Upper lobe of left lung (tissue), 6 donors: ENCODE measurements around the gene FAM171A1. TPM values are rescaled to one million over a fixed set of nuclear protein-coding genes. Genes with fewer than 3 reads are reported as not detected.
"Not testable (repeated sequence)": the region's sequence is repeated elsewhere in the genome, so short reads cannot be mapped to it uniquely, and the experiment has no call there.

Experiments
- ATAC-seq, 2 donors: fragments of 200-7000 bp; cut with Tn5 transposase; one replicate each; pipeline ENCODE4 v1.9.1; 2022; ENCODE audit warnings: mild to moderate bottlenecking in 2 of 2, moderate library complexity in 2 of 2; ENCODE audit not compliant: low FRiP score in 2 of 2
- DNase-seq, 2 donors: peaks; one replicate each; pipeline ENCODE4 v3.0.0-alpha.2; 2019 to 2020
- H3K27ac ChIP-seq, 4 donors: fragments of 200-600 bp; sonication (generic); one replicate each; pipeline ENCODE4 v1.5.1; 2016 to 2019
- H3K27me3 ChIP-seq, 4 donors: fragments of 200-600 bp; sonication (generic); one replicate each; pipeline ENCODE4 v1.5.1; 2017 to 2019
- H3K36me3 ChIP-seq, 4 donors: fragments of 200-600 bp; sonication (generic); one replicate each; pipeline ENCODE4 v1.5.1; 2016 to 2019
- H3K4me1 ChIP-seq, 4 donors: fragments of 200-600 bp; sonication (generic); one replicate each; pipeline ENCODE4 v1.5.1; 2018 to 2019
- H3K4me3 ChIP-seq, 4 donors: fragments of 200-600 bp; sonication (generic); one replicate each; pipeline ENCODE4 v1.5.1; 2017 to 2019; ENCODE audit warnings: mild to moderate bottlenecking in 2 of 4, moderate library complexity in 1 of 4
- H3K9me3 ChIP-seq, 4 donors: fragments of 200-600 bp; sonication (generic); one replicate each; pipeline ENCODE4 v1.5.1; 2018 to 2019
- CTCF ChIP-seq, 6 experiments: fragments of 450-650 bp in 4 of 6; fragments of 200-600 bp in 2 of 6; sonication (generic) in 2 of 6; IDR thresholded peaks; one replicate each; pipeline ENCODE4 v1.5.1; 2016 to 2019; ENCODE audit warnings: antibody characterized with exemption in 6 of 6
- EP300 ChIP-seq, 4 donors: sonication (generic); formaldehyde crosslinking; IDR thresholded peaks; one replicate each; pipeline ENCODE4 v1.5.1; 2017; ENCODE audit warnings: antibody characterized with exemption in 4 of 4, control low read depth in 2 of 4
- POLR2A ChIP-seq, 4 donors: fragments of 450-650 bp; IDR thresholded peaks; one replicate each; pipeline ENCODE4 v1.5.1; 2016 to 2017; ENCODE audit warnings: antibody characterized with exemption in 4 of 4, mild to moderate bottlenecking in 2 of 4
- POLR2AphosphoS5 ChIP-seq, 2 donors: sonication (generic); formaldehyde crosslinking; IDR thresholded peaks; one replicate each; pipeline ENCODE4 v1.5.1; 2017; ENCODE audit warnings: antibody characterized with exemption in 2 of 2
- WGBS, 2 donors: methylation state at CpG; one replicate each; pipeline ENCODE4 v1.1.5; 2017 to 2018; 5-methylcytosine and 5-hydroxymethylcytosine counted together
- total RNA-seq, 6 donors: library from RNA; depleted of rRNA in 4 of 6; stranded (reverse); fragments of >200 nt in 4 of 6; gene quantifications; one replicate each; pipeline versions ENCODE4 v1.1.0 to v1.2.1, GENCODE V29; 2016 to 2021
- donor health status: DM: no; HTN: no; CAD: no; lungs with moderate emphysema.
- donor health status: DM: no; HTN: yes; CAD: no; lungs with severe emphysema.

The FAM171A1 gene
- total RNA-seq, 6 donors from 2014 or later = 3.7 to 19.4 (median 7.2) TPM

- H3K4me1 ChIP-seq = no peaks in the 10 kb centered on the region
- H3K4me3 ChIP-seq = no peak overlapping the region
- no peaks in the 10 kb centered on the region for H3K9me3 ChIP-seq
- WGBS, 2 donors = 39 to 65% methylated on average over 4 of the region's 4 CpGs
- ATAC-seq (no peak), DNase-seq (no peak)
- no peak for TF ChIP-seq CTCF (IDR thresholded peaks at IDR 0.05)
- H3K27ac ChIP-seq = no peak overlapping the region
- H3K36me3 ChIP-seq = peaks cover 0 to 7% (median 0%) of the 10 kb centered on the region in 4 donors
- no peaks in the 10 kb centered on the region for H3K27me3 ChIP-seq
These were observed 90.6 kb downstream of the FAM171A1 start for GRCh38 chr10:15280462-15280861.

GRCh38 chr10:15279236-15279635, 91.9 kb downstream of the FAM171A1 start:
- no peak overlapping the region for H3K4me3 ChIP-seq
- no peak for DNase-seq
- ATAC-seq = no peak
- H3K27ac ChIP-seq = no peak overlapping the region
- TF ChIP-seq CTCF (IDR thresholded peaks at IDR 0.05) (no peak), EP300 (IDR thresholded peaks at IDR 0.05) (no peak)
- no peaks in the 10 kb centered on the region for H3K4me1 ChIP-seq
- peaks cover 0 to 7% (median 0%) of the 10 kb centered on the region in 4 donors for H3K36me3 ChIP-seq
- no peaks in the 10 kb centered on the region for H3K27me3 ChIP-seq
- no peaks in the 10 kb centered on the region for H3K9me3 ChIP-seq
- WGBS, 2 donors = 94 to 95% methylated on average over 4 of the region's 4 CpGs

DNA sequence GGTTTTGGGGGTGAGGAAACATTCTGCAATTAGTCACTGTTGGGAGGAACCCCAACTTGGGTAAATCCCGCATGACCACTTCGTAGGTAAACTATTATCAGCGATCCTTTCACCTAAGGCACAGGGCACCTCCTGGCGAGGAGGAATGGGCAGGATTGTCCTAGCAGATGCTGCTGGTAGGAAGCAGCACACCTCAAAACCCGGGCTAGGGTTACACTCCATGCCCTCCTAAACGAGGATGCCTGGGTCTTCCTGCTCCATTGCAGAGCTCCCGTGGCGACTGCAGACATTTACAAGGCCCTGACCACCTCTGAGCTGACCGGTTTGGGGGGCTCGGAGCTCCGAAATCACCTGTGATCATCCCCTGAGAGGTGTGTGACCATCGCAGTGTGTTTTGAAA, 92.3 kb downstream of the FAM171A1 start:
- Histone ChIP-seq H3K4me1 (no peaks in the 10 kb centered on the region), H3K4me3 (no peak overlapping the region), H3K9me3 (no peaks in the 10 kb centered on the region), H3K27me3 (no peaks in the 10 kb centered on the region), H3K36me3 (peaks cover 0 to 7% (median 0%) of the 10 kb centered on the region in 4 donors), H3K27ac (no peak overlapping the region)
- DNase-seq (no peak), ATAC-seq (no peak)
- 87 to 96% methylated on average over 12 of the region's 12 CpGs for WGBS, 2 donors
- TF ChIP-seq CTCF (IDR thresholded peaks at IDR 0.05) (no peak), POLR2AphosphoS5 (IDR thresholded peaks at IDR 0.05) (no peak), EP300 (IDR thresholded peaks at IDR 0.05) (no peak), POLR2A (IDR thresholded peaks at IDR 0.05) (no peak)

- 87 to 88% methylated on average over 9 of the region's 9 CpGs for WGBS, 2 donors
- ATAC-seq, DNase-seq, H3K27me3 ChIP-seq, H3K27ac ChIP-seq, H3K4me3 ChIP-seq, H3K36me3 ChIP-seq, H3K9me3 ChIP-seq, H3K4me1 ChIP-seq: not testable (repeated sequence)
These were observed 95.0 kb downstream of the FAM171A1 start for GRCh38 chr10:15276039-15276438.

DNA sequence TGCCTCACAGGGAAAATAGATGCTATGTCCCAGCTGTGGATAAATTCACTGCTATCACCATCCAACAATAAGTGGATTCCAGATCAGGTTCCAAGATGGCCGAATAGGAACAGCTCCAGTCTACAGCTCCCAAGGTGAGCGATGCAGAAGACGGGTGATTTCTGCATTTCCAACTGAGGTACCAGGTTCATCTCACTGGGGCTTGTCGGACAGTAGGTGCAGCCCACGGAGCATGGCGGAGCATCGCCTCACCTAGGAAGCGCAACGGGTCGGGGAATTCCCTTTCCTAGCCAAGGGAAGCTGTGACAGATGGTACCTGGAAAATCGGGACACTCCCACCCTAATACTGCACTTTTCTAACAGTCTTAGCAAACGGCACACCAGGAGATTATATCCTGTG, 101.3 kb downstream of the FAM171A1 start:
- not testable (repeated sequence) for H3K9me3 ChIP-seq, H3K4me3 ChIP-seq, DNase-seq, ATAC-seq, H3K4me1 ChIP-seq, H3K27ac ChIP-seq, H3K27me3 ChIP-seq, H3K36me3 ChIP-seq
- WGBS, 2 donors = 92 to 97% methylated on average over 9 to 12 of the region's 12 CpGs

DNA sequence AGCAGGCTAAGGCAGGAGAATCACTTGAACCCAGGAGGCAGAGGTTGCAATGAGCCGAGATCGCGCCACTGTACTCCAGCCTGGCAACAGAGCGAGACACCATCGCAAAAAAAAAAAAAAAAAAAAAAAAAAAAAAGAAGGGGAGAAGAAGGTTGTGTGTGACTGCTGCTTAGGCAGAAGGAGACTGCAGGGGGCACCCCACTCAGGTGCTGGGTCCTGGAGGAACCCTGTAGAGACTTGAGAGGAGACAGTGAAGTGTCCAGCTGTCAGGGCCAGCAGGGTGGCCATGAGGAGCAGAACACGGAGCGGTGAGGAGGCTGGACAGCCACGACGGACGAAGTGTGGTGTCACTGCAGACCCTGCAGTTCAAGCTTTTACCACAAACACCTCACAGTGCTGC, 103.6 kb downstream of the FAM171A1 start:
- Histone ChIP-seq H3K27ac (no peak overlapping the region), H3K4me1 (no peaks in the 10 kb centered on the region), H3K27me3 (no peaks in the 10 kb centered on the region), H3K36me3 (no peaks in the 10 kb centered on the region), H3K9me3 (no peaks in the 10 kb centered on the region), H3K4me3 (no peak overlapping the region)
- ATAC-seq (no peak), DNase-seq (no peak)
- WGBS, 2 donors = 82 to 85% methylated on average over 10 of the region's 10 CpGs
- TF ChIP-seq POLR2AphosphoS5 (IDR thresholded peaks at IDR 0.05) (no peak), EP300 (IDR thresholded peaks at IDR 0.05) (no peak), CTCF (IDR thresholded peaks at IDR 0.05) (no peak), POLR2A (IDR thresholded peaks at IDR 0.05) (no peak)
